Measurements from ENCODE around the gene PITPNC1.
"Not testable (repeated sequence)": the region's sequence is repeated elsewhere in the genome, so short reads cannot be mapped to it uniquely, and the experiment has no call there.

PITPNC1 gene

DNA sequence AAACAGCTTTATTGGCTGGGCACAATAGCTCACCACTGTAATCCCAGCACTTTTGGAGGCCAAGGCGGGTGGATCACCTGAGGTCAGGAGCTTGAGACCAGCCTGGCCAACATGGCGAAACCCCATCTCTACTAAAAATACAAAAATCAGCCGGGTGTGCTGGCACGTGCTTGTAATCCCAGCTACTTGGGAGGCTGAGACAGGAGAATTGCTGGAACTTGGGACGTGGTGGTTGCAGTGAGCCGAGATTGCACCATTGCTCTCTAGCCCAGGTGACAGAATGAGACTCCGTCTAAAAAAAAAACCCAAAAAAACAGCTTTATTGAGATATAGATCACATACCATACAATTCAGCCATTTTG, 274.1 kb downstream of the PITPNC1 start:
- not testable (repeated sequence) for DNase-seq (ENCODE audit: low spot score)

DNA sequence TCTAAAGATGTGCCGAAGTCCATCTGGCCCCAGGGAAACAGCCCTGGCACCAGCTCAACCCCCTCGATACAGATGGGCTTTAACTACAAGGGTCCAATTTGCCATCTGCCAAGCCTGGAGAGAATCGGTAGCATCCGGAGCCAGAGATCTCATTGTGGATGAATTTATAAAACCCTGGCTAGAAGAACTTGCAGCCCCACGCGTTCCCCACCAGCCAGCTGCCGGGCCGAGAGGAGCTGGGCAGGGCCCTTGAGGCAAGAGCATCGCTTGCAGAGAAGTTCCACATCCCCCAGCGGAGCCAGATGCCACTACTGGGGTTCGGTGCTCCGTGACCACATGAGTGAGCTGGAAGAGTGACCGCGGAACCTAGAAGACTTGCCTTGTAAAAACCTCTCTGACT, 275.4 kb downstream of the PITPNC1 start:
- DNase-seq (ENCODE audit: low spot score) = no peak

DNA sequence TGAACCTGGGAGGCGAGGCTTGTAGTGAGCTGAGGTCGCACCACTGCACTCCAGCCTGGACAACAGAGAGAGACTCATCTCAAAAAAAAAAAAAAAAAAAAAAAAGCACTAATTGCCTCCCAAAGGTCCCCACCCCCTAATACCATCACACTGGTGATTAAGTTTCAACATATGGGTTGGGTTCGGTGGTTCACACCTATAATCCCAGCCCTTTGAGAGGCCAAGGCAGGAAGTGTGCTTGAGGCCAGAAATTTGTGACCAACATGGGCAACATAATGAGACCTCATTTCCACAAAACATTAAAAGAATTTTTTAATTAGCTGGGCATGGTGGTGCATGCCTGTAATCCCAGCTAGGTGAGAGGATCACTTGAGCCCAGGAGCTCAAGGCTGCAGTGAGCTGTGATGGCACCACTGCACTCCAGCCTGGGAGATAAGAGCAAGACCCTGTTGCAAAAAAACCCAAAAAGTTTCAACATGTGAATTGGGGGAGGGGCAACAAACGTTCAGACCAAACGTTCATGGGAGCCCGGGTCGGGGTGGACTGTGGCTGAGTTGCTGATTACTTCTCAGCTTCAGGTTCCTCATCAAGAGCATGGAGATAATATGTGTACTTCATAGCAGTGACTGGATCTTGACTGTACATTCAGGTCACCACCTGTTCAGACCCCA, 278.5 kb downstream of the PITPNC1 start:
- DNase-seq (ENCODE audit: low spot score) = no peak

DNA sequence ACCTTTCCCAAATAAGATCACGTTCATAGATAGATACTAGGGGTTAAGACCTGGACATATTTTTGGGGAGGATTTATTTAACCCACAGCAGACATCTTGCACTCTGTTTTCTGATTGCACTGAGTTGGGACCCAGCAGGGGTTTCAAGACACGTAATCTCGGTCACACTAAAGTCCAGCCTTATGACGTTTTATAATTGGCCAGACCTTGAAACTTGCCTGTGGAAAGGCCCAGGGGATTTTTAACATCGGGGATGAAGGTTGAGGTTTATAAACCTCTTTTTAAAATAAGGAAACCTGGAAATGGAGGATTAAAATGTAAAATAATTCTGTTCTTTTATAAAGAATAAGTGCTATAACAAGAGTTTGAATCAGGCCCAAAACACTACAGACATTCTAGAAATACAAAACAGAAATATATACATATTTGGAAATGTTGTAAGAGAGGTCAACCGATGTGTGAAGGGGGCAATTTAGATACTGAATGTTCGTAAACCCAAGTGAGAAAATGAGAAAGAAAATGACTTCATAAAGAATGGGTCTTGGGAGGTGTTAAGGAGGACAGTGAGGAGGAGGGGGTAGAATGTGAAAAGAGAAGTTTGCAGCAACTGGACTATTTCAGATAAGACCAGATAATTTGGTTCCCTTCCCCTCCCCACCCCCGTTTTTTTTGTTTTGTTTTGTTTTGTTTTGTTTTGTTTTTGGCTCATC, 279.6 kb downstream of the PITPNC1 start:
- no peak for DNase-seq (ENCODE audit: low spot score)

DNA sequence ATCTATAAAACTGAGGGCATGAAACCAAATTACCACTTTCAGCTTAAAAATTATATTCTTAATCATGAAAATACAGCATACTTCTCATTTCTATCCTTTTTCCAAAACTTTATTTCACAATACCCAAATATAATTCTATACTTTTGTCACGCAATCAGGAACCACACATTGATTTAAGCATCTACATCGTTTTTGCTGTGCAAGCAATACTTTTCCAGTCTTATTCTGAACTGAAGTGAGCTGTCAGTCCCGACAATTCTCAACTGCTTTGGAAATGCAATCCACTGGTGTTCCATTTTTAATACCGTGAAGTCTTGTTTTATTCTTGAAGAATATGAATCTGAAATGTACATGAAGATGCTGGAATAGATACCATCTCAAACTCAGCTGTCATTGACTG, 280.5 kb downstream of the PITPNC1 start:
- no peak for DNase-seq (ENCODE audit: low spot score)

DNA sequence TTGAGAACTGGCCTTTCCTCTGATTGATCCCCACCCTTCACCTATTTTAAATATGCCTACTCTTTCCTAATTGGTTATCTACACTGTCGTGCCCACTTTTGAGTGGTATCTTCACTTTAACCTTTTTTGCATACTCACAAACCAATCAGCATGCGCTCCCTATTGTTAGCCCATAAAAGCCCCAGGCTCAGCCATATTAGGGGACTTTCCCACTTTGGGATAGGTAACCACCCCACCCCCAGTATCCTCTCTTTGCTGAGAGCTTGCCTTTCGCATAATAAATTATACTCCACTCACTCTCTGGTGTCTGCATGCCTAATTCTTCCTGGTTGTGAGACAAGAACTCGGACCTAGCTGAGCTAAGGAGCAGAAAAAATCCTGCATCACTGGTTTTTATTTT, 281.2 kb downstream of the PITPNC1 start:
- DNase-seq (ENCODE audit: low spot score) = no peak

DNA sequence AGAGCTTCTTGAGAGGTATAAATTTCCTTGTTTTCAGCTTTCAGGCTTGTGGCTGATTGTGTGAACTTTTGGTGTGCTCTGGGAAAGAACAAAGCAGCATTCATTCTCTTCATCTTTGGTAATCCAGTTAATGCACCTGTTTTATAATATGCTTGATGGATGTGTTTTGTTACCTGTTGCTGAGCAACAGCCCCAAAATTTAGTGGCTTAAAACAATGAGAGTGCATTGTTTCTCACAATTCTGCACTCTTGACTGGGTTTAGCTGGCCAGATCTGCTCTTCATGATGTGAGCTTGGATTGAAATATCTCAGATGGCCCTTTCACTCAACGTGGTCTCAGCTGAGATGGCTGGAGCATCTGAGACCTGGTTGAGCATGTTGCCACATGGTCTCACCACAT, 281.9 kb downstream of the PITPNC1 start:
- no peak for DNase-seq (ENCODE audit: low spot score)

DNA sequence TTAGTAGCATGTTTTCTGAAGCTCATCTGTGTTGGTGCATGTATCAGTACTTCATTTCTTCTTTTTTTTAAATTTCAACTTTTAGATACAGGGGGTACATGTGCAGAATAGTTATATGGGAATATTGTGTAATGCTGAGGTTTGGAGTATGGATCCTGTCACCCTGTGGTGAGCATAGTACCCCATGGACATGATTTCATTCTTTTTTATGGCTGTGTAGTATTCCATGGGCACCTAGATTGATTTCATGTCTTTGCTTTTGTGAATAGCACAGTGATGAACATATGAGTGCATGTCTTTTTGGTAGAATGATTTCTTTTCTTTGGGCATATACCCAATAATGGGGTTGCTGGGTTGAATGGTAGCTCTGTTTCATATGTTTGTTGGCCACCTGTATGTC, 285.6 kb downstream of the PITPNC1 start:
- DNase-seq (ENCODE audit: low spot score) = no peak

DNA sequence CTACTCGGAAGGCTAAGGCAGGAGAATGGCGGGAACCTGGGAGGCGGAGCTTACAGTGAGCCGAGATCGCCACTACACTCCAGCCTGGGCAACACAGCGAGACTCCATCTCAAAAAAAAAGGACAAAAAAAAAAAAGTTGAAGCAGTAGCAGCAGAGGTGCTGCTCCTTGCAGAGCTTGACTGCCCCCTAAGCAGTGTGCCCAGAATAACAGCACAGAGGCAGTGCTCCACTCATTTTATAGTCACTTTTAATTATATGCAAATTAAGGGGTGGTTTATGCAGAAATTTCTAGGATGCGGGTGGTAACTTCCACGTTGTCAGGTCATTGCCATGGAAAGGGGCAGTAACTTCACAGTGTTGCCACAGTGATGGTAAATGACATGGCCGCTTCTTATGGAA, 286.4 kb downstream of the PITPNC1 start:
- DNase-seq (ENCODE audit: low spot score) = no peak

DNA sequence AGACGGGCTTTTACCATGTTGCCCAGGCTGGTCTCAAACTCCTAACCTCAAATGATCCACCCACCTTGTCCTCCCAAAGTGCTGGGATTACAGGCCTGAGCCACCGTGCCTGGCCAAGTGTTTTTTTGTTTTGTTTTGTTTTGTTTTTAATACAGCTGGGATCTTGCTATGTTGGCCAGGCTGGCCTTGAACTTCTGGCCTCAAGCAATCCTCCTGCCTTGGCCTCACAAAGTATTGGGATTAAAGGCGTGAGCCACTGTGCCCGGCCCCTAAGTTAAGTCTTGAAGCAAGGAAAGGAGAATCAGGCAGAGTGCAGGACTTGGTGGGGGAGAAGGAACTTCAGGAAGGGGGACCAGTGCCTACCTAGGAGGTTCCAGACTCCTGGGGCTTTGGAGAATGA, 288.9 kb downstream of the PITPNC1 start:
- DNase-seq (ENCODE audit: low spot score) = no peak

DNA sequence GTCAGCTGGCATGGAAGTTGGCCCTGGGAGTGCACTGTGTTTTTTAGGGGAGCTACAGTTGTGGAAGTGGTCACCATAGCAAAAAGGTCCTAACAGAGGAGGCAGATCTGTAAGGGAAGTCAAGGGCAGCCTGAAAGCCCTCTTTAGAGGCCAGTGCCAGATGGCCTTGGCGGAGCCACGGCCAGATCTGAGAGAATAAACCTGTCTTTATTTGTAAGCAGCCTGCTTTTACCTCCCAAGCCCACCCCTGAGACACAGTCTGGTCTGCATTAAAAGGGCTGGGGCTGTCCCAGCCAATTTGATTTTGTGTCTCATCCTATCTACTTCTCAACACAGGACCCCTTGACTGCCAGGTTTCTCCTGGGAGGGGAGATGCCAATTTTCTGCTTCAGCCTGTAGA, 289.6 kb downstream of the PITPNC1 start:
- no peak for DNase-seq (ENCODE audit: low spot score)

DNA sequence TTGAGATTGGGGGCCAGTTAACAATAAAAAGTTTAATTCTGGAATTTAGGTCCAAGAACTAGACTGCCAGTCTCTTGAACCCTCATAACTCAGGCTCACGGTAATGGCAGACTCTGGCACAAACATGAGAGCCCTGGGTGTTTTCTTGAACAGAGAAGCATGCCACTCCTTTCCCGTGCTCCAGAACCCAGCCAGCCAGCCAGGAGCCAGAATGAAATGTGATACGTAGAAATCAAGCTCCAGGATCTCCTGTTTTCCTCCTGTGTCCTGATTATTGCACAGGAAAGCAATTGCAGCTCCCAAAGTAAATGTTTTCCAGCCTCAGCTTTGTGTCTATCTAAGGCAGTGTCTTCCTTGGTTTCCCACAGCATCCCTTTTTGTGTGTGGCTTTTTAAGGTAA, 294.4 kb downstream of the PITPNC1 start:
- no peak for DNase-seq (ENCODE audit: low spot score)

DNA sequence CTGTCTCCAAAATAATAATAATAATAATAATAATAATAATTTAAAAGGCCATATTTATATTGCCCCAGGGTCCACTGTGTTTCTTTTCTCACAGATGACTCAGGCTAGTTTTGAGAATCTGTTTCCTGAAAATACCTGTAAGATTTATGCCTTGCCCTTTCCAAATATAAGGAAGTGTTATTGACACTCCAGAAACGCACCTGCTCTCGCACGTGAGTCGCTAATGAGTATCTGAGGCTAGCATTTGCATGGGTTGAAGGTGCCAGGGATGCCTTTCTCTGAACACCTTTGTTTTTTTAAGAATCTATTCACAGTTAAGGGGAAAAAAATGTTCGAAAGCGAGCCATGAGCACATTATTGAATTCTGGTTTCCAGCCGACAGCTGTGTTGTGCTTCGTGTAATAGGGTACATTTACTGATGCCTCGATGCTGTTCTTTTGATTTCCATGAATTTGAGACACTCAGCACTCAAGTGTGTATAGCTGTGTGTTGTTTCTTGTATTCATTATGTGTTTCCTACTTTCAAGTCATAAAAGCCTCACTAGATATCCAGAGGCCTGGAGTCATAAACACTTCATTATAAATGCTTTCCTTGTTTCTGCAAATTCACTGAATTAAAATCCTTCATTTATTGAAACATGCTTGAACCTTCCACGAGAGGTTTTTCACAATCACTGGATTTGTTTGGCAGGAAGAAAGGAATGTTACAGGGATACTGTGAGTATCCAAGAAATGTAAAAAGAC, 295.7 kb downstream of the PITPNC1 start:
- no peak for DNase-seq (ENCODE audit: low spot score)

DNA sequence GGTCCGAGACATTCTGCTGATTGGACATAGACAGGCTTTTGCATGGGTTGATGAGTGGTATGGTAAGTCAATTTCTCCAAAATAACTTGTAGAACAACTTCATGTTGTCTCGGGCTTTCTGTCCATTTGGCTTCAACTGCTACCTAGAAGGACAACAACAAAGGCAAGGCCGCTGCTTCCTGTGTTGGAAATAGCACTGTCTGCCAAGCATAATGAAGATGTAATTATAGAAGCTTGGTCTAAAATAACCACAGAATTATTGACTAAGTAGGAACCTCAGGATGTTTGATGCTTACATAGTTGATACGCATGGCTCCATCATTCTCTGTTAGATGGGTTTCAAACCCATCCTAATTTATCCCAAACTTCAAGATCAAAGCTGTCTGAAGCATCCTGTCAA, 298.4 kb downstream of the PITPNC1 start:
- DNase-seq (ENCODE audit: low spot score) = no peak

DNA sequence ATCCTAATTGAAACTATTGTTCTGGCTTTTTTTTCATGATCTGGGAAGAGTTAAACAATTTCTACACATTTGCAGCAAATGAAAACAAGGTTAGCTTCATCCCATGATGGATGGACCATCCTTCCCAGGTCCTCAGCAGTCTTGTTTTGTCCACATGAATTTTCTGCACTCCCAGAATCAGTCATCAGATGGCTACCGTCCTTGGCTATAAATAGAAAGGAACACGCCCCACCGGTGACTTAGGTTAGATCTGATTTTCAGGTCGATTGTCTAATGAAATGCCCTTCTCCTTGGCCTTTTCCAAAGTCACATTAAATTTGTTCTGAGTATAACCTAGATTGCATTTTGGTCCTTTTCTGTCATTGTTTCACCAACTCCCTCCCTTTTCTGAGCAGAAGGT, 299.2 kb downstream of the PITPNC1 start:
- no peak for DNase-seq (ENCODE audit: low spot score)

DNA sequence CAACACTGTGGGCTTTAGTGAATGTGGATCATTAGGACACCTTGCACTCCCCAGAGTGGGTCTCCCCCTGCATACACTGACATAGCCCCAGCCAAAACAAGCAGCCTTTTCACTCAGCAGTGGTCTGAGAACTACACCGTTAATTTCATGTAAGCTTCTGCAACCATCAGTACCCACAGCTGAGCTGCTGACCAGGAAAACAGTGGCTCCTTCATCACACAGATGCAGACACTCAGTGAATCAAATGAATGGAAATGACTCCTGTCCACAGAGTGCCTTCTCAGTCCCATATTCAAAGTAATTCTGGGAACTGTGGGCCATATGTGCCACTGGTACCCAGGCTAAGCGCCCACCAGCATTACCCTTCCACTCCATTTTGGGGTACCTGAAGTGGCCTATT, 301.3 kb downstream of the PITPNC1 start:
- no peak for DNase-seq (ENCODE audit: low spot score)

DNA sequence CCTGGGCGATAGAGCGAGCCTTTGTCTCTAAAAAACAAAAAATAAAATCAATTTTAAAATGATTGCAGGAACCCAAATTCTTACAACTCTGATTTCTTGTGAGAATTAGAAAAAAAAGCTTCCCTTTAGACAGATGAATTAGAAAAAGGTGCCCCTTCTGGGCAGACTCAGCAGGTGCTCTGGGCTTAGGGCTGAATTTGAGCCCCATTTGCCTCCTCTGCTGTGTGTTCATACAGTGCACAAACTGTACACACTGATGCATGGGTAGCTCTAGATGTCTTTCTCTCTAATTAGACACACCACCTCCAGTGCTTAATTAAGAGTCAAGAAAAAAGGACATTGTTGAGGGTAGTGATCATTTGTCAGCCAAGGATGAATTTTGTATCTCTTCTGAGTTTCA, 302.1 kb downstream of the PITPNC1 start:
- no peak for DNase-seq (ENCODE audit: low spot score)

DNA sequence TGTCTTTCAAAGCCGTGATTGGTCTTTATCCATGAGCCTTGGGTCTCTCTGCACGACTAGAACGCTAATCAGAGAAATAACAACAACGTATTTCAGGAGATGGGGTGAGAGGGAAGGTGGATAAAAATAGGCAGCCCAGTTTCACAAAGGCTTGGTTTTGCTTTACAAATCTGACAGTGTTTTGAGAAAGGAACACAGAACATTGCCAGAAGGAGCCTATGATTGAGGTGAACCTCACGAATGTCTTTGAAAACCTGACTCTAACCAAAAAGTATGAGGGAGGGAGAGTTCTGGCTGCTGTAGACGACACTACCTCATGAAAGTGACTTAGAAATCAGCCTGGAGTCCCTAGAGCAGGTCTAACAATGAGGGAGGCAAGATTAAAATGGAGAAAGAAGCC, 302.6 kb downstream of the PITPNC1 start:
- no peak for DNase-seq (ENCODE audit: low spot score)

DNA sequence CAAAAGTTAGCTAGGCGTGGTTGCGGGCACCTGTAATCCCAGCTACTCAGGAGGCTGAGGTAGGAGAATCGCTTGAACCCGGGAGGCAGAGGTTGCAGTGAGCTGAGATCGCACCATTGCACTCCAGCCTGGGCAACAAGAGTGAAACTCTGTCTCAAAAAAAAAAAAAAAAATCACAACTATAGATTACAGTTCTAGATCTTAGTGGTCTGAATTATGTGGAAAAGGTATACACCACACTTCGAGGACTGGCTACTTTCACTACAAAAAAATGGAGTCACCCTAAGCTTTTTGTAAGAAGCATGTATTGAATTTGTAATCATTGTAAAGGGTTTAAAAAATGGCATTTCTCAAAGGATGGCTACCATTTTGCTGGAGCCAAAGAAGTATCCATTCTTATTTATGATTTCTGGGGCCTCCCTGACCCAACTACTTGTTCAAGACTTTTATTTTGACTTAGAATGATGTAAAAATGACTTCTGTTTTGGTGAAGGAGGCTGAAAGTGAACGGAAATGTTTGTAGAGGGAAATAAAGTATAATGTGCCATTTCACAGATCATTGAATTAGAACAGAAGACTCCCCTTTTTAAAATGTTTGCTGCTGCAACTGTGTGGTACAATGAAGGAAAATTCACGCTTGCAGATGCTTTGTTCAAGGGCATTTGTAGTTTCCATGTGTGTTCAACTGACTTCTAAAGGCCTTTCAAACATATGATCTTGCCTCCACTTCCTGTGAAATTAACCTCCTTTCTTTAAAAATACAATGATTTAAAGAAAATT, 303.6 kb downstream of the PITPNC1 start:
- no peak for DNase-seq (ENCODE audit: low spot score)

DNA sequence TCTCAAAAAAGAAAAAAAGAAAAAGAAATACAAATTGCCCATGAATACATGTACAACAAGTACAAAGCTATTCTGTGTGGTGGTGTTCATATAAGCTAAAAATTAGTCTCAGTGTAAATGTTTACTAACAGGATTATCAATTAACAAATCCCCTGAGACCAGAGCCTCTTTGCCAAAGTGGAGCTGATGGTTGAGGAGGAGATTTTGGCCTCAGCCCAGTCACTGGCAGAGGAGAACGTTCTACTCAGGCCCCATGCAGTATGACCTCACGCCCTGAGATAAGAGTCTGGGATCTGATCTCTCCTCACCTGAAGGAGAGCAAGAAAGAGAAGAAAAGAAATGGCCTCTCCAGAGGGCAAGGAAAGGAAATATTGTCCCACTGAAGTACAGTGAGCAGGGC, 305.1 kb downstream of the PITPNC1 start:
- DNase-seq (ENCODE audit: low spot score) = no peak

DNA sequence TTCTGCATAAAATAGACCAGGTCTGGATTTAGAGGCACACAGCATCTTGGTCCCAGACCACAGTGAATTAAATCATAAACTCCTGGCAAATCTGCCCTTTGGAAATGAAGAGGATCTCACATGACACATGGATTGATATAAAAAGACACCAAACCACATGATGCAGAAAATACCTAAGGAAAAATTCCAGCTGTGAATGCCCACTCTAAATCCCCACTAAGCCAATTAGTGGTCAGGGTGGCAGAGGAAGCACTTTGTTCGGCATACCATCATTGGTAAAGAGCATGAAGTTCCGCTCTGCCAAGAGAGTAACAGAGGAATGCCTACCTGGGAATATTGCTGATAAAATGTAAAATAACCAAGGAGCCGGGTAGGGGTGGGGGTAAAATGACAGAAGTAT, 308.3 kb downstream of the PITPNC1 start:
- DNase-seq (ENCODE audit: low spot score) = no peak

DNA sequence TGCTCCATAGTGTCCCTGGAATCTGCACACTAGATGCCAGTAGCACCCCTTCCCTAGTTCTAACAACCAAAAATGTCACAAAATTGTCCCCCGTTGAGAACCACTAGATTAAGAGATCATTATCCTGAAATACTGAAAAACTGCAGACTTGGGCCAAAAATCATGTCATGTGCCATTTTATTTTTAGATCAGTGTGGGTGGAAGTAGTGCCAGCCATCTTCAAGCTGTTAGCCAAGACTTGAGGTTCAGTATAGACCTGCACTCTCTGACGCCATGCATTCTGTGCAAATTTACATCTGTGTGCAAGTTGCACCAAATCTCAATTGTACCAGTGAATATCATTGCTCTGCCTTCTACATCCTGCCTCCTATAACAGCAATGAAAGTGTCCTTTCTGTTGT, 309.2 kb downstream of the PITPNC1 start:
- no peak for DNase-seq (ENCODE audit: low spot score)

DNA sequence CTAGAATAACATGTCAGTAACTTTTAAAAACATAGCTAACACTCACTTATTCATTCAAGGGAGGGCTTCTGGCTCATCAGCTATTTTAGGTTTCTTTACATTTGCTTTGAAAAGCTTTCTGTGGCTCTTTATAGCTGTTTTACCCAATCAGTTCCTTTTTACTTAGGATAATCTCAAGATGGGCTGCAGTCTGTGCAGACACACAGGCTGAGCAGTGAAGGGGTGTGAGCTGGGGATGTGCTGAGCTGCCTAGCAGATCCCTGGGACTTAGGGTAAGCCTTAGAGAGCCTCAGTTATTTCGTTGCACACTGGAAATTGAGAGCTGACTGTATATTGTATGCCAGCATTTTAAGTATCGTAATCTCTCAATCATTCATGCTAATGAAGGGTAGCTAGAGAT, 310.4 kb downstream of the PITPNC1 start:
- no peak for DNase-seq (ENCODE audit: low spot score)

Data from hepatic stellate cell (primary cell).